IPS-18a (cell line): ENCODE results near the gene PRSS2.

Source experiments
- H3K27ac ChIP-seq: one replicate; pipeline ENCODE4 v1.5.1; 2013; ENCODE audit warnings: low read length
- H3K27me3 ChIP-seq: one replicate; pipeline ENCODE4 v1.6.1; 2013; ENCODE audit warnings: mild to moderate bottlenecking, low read length; ENCODE audit not compliant: control insufficient read depth, insufficient read depth
- H3K36me3 ChIP-seq: one replicate; pipeline ENCODE4 v1.6.1; 2013; ENCODE audit warnings: low read depth, low read length; ENCODE audit not compliant: control insufficient read depth
- H3K4me1 ChIP-seq: one replicate; pipeline ENCODE4 v1.6.1; 2013; ENCODE audit warnings: low read depth, low read length; ENCODE audit not compliant: control insufficient read depth
- H3K4me3 ChIP-seq: one replicate; pipeline ENCODE4 v1.5.1; 2013; ENCODE audit warnings: low read length
- H3K9ac ChIP-seq: one replicate; pipeline ENCODE4 v1.6.1; 2013; ENCODE audit warnings: mild to moderate bottlenecking, low read length, moderate library complexity
- H3K9me3 ChIP-seq: one replicate; pipeline ENCODE4 v1.6.1; 2013; ENCODE audit warnings: low read depth, low read length; ENCODE audit not compliant: control insufficient read depth

PRSS2 gene

DNA sequence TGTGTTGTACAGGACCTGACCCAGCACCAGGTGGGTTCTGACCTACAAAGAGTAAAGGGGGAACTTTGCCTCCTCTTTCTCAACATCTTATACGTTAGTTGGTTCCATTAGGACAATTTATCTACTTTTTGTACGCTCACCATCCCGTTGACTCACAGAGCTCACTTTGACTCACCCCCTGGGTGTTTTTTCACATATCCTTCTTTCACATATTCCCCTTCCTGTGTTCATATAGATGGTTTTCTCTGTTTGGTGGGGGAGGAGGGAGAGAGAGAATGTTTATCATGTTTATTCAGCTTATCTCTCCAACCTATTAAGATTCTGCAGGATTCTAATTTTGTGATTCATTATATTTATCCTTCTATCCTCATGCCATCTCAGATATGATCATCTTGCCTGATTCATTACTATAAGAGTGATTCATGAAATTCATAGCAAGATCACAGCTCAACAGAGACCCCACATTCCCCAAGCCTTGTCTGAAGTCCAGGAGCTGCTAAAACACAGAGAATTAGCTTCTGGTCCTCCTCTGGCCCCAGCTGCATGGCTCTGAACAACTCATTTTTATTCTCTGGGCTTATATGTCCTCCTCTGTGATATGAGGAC is 37.2 kb downstream of the PRSS2 start:
- no peak overlapping the region for H3K4me3 ChIP-seq
- peaks cover 10% of the 10 kb centered on the region for H3K4me1 ChIP-seq
- no peaks in the 10 kb centered on the region for H3K27me3 ChIP-seq
- H3K9ac ChIP-seq = no peak overlapping the region
- no peaks in the 10 kb centered on the region for H3K36me3 ChIP-seq
- no peaks in the 10 kb centered on the region for H3K9me3 ChIP-seq
- H3K27ac ChIP-seq = no peak overlapping the region

DNA sequence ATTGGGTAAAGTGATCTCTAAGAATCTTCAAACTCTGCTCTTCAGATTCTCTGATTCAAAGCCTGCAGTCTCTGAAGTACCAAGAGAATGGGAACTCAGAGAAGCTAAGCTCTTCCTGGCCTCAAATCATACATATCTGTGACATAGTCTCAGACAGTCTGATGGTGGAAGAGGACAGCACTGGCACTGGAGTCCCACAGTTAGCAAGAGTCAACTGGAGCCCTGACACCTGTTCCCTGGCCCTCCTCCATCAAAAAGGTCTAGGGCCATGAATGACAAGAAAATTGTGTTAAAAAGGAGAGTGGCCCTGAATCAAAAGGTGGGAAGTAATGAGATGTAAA is 37.7 kb downstream of the PRSS2 start:
- H3K27me3 ChIP-seq = no peaks in the 10 kb centered on the region
- no peak overlapping the region for H3K9ac ChIP-seq
- no peak overlapping the region for H3K27ac ChIP-seq
- H3K4me3 ChIP-seq = no peak overlapping the region
- no peaks in the 10 kb centered on the region for H3K36me3 ChIP-seq
- H3K4me1 ChIP-seq = peaks cover 14% of the 10 kb centered on the region
- H3K9me3 ChIP-seq = no peaks in the 10 kb centered on the region

DNA sequence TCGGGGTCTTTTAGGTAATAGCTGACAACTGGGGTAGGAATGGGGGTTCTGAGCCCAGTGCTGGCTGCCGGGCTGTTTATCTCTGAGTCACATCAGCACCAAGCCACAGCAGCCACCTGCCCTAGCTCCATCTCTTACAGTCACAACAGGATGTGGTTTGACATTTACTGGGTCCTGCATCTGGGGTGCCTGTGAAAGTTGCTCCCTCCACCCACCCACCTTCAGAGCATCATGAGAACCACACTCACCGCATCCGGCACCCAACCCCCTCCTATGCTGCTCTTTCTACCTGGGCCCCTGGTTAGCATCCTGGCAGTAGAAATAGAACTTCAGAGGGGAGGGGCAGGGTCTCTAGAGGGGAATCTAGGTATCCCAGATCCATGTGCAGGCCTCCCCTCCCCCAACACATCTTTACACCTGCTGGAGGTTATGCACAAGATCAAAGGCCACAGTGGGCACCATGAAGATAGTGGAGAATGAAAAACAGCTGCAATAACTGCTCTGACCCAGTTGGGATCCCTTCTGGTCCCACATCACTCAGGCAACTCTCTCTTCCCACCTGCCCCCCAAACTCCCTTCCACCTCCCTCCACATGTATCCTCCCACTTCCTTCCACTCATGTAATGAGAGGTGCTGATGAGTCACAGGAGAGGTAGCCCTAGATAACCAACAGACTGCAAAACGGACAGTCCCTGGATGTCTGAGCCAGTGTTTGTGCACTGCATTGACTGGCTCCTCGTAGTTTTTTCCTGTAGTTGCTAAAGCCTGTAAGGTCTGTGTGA is 38.2 kb downstream of the PRSS2 start:
- Histone ChIP-seq H3K27me3 (no peaks in the 10 kb centered on the region), H3K9ac (no peak overlapping the region), H3K4me1 (peaks cover 20% of the 10 kb centered on the region), H3K36me3 (no peaks in the 10 kb centered on the region), H3K27ac (no peak overlapping the region), H3K9me3 (no peaks in the 10 kb centered on the region), H3K4me3 (no peak overlapping the region)

DNA sequence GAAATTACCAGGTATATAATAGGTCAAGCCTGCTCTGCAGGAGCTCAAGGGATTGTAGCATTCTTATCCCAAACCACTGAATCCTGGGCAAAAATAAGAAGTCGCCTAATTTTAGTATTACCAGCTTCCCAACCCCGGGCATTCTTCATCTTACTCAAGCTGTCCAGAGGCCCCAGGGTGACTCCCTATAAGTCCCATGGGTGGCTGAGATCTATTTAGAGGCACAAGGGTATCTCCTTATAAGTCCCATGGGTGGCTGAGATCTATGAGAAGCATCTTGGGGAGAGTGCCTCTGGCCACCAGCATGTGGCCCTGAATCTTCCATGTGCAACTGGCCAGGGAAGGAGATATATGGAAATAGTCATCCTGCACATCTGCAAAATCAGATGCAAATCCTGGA is 38.9 kb downstream of the PRSS2 start:
- Histone ChIP-seq H3K27ac (no peak overlapping the region), H3K4me3 (no peak overlapping the region), H3K9ac (no peak overlapping the region), H3K27me3 (no peaks in the 10 kb centered on the region), H3K9me3 (no peaks in the 10 kb centered on the region), H3K36me3 (no peaks in the 10 kb centered on the region), H3K4me1 (peaks cover 26% of the 10 kb centered on the region)

DNA sequence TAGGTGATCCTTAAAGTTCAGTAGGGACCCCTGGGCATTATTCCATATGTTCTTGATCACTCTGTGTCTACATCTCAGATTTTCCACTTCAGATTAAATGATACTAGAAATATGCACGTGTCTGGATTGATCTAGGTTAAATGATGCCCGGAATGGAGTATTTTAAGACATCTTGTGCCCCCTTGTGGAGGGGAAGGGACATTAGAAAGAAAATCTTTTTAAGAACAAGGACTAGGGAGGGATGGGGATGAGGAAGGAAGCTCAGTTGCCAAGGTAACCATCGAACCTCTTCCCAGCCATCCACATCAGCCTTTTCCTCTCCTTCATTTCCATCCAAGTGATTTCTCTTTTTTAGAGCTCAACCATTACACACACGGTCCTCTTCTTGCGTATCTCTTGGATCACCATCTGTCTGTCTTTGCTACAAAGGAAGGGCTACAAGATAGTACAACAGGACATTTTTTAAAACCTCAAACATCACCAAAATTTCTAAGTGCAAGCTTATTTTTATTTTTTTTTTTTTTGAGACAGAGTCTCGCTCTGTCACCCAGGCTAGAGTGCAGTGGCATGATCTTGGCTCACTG is 40.5 kb downstream of the PRSS2 start:
- Histone ChIP-seq H3K9ac (no peak overlapping the region), H3K4me3 (no peak overlapping the region)

DNA sequence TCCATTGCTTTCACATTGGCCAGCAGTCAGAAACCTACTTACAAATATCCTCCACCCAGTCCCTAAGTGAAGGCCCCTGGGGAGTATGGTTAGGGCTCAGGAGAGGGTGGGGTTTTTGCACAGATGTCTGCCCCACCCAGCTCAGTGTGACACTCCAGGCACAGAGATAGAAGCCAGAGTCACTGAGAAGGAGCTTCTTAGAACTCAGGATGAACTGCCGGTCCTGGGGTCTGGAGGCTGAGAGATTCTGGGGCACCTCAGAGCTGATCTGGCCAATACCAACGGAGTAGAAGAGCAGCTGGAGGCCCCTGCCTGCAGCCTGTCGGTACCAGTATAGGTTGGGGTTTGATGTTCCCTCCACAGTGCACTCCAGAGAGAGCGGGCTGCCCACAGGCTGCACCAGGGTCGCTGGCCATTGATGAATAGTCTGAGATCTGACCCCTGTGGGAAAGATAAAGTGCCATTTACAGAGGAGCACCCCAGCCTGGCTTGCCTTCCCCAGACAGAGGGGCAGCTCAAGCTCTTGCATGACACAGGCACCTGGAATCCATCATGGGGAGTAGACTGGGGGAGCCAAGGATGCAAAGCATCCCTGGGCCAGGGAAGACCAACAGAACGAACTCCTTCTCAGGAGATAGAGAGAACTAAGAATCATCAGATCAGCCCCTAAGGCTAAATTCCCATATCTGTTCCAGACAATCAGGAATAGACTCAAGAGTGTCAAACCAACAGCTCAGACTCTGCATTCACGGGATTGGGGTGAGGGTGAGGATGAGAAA is 41.9 kb downstream of the PRSS2 start:
- Histone ChIP-seq H3K27me3 (no peaks in the 10 kb centered on the region), H3K9me3 (no peaks in the 10 kb centered on the region), H3K9ac (no peak overlapping the region), H3K4me1 (peaks cover 26% of the 10 kb centered on the region), H3K4me3 (peak overlapping the region; percentile 36), H3K36me3 (no peaks in the 10 kb centered on the region), H3K27ac (no peak overlapping the region)

More for the DNA sequence above, 40.5 kb downstream of the PRSS2 start:
- Histone ChIP-seq H3K36me3 (no peaks in the 10 kb centered on the region), H3K27ac (no peak overlapping the region), H3K9me3 (no peaks in the 10 kb centered on the region), H3K27me3 (no peaks in the 10 kb centered on the region), H3K4me1 (peaks cover 26% of the 10 kb centered on the region)

DNA sequence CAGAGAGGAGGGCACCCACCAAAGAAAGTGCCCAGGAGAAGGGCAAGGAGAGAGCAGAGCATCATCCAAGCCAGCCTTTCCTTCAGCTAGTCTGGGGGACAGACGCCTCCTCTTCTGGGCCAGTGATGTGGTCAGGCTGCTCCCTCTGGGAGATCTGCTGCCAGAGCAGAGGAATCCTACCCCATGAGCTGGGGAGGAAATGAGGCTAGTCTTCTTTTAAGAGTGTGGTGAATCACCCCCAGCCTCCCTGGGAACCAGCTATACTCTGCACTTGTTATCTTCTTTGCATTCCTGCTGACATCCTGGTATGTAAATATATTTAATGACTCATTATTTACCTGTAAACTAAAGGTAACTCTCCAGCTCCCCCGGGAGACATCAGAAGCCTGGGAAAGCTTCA is 42.5 kb downstream of the PRSS2 start:
- Histone ChIP-seq H3K36me3 (no peaks in the 10 kb centered on the region), H3K4me3 (peak overlapping the region; percentile 36), H3K9ac (no peak overlapping the region), H3K9me3 (no peaks in the 10 kb centered on the region), H3K4me1 (peaks cover 26% of the 10 kb centered on the region), H3K27me3 (no peaks in the 10 kb centered on the region), H3K27ac (peak overlapping the region; percentile 46)

DNA sequence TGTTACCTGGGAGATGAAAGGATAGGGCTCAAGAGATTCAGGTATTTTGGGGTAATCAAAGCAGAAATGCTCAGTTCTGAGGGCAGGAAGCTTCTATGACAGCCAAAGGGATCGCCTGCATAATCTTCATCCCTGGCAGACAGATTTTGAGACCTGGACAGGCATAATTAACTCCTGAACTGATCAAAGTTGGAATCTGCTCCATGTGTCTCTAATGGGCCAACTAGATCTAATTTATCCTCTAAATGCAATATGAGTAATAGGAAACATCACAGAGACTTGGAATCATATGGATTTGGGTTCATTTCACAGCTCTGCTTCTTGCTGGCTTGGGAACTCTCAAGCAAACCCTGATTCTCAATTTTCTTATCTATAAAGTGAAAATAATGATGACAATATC is 42.9 kb downstream of the PRSS2 start:
- Histone ChIP-seq H3K9me3 (no peaks in the 10 kb centered on the region), H3K27ac (peak overlapping the region; percentile 46), H3K36me3 (no peaks in the 10 kb centered on the region), H3K9ac (no peak overlapping the region), H3K4me3 (peak overlapping the region; percentile 36), H3K27me3 (no peaks in the 10 kb centered on the region), H3K4me1 (peaks cover 26% of the 10 kb centered on the region)

DNA sequence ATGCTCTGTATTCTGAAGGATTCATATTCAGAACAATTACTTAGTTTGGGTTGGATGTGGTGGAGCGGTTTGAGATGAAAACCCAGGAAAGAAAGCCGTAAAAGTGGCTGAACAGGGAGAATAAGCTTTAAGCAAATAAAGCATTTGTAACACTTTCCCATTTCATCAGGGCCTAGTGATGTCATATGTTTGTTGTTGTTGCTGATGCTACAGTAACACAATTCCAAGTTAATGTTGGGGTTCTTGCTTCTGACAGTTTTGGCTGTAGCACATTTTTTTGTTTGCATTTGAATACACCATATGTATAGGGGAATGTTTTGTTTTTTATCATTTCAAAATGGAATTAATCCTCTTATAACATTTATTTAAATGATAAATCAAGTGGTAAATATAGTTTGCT is 43.7 kb downstream of the PRSS2 start:
- Histone ChIP-seq H3K27me3 (no peaks in the 10 kb centered on the region), H3K4me3 (no peak overlapping the region), H3K36me3 (no peaks in the 10 kb centered on the region), H3K27ac (no peak overlapping the region), H3K9ac (no peak overlapping the region), H3K4me1 (peaks cover 26% of the 10 kb centered on the region), H3K9me3 (no peaks in the 10 kb centered on the region)

DNA sequence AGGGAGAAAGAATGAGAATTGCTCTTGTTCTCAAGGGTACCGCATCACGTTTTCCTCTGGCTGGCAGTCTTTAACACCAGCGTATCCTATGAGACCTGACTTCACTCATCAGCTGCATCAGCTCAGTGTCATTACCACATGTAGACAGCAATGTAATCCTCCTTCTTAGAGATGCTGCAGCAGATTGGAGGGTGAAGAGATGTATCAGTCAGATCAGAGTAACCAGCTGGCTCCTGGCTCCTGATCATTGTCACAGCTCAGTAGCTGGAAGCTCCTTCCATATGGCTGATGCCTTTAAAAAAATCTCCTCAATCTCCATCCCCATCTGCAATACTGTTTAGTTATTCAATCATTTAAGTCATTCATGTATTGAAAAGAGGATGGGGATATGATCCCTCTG is 44.4 kb downstream of the PRSS2 start:
- no peak overlapping the region for H3K4me3 ChIP-seq
- peaks cover 26% of the 10 kb centered on the region for H3K4me1 ChIP-seq
- no peak overlapping the region for H3K27ac ChIP-seq
- no peaks in the 10 kb centered on the region for H3K36me3 ChIP-seq
- no peak overlapping the region for H3K9ac ChIP-seq
- no peaks in the 10 kb centered on the region for H3K9me3 ChIP-seq
- no peaks in the 10 kb centered on the region for H3K27me3 ChIP-seq

DNA sequence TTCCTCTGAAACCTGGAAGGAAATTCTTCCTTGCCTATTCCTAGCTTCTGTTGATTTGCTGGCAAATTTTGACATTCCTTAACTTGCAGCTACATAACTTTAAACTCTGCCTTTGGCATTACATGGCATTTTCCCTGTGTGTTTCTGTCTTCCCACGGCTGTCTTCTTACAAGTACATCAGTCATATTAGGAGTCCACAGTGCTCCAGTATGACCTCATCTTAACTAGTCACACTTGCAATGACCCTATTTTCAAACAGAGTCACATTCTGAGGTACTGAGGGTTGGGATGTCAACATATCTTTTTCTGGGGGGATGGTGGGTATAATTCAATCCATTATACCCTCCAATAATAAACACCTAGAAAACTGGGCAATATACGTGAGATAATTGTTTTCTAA is 46.7 kb downstream of the PRSS2 start:
- no peaks in the 10 kb centered on the region for H3K27me3 ChIP-seq
- no peaks in the 10 kb centered on the region for H3K36me3 ChIP-seq

More for the DNA sequence above, 46.7 kb downstream of the PRSS2 start:
- Histone ChIP-seq H3K4me1 (peaks cover 21% of the 10 kb centered on the region), H3K27ac (no peak overlapping the region), H3K9ac (no peak overlapping the region), H3K4me3 (no peak overlapping the region), H3K9me3 (no peaks in the 10 kb centered on the region)
